PFSK-1 (cell line): ENCODE data around the gene CSGALNACT2.

Experiments
- FOXP2 ChIP-seq: optimal IDR thresholded peaks from 2 replicates; pipeline ENCODE3; 2011; ENCODE audit warnings: borderline replicate concordance, control low read depth, inconsistent platforms; ENCODE audit not compliant: insufficient read depth; ENCODE audit errors: extremely low read length, extremely low read depth
- POLR2AphosphoS5 ChIP-seq: IDR thresholded peaks from 2 replicates; pipeline ENCODE4 v1.6.1; 2012; ENCODE audit warnings: low read depth, mild to moderate bottlenecking, control low read depth, low read length, moderate library complexity
- SIN3A ChIP-seq: IDR thresholded peaks from 2 replicates; pipeline ENCODE4 v1.6.1; 2012; ENCODE audit warnings: mild to moderate bottlenecking, low read length, moderate library complexity, borderline replicate concordance; ENCODE audit not compliant: insufficient read depth
- TAF1 ChIP-seq: IDR thresholded peaks from 2 replicates; pipeline ENCODE4 v1.6.1; 2012; ENCODE audit warnings: low read length, control low read depth, borderline replicate concordance; ENCODE audit not compliant: insufficient read depth
- TF ChIP-seq, protein P1 (sequence below), 2 experiments: IDR thresholded peaks; 2 replicates each; pipeline versions ENCODE4 v1.6.1 to v1.8.0; 2011 to 2012; ENCODE audit warnings: low read depth in 2 of 2, low read length in 2 of 2, control low read depth in 1 of 2, inconsistent platforms in 1 of 2, mild to moderate bottlenecking in 1 of 2, moderate library complexity in 1 of 2; ENCODE audit not compliant: insufficient read depth in 1 of 2

Gene CSGALNACT2

DNA sequence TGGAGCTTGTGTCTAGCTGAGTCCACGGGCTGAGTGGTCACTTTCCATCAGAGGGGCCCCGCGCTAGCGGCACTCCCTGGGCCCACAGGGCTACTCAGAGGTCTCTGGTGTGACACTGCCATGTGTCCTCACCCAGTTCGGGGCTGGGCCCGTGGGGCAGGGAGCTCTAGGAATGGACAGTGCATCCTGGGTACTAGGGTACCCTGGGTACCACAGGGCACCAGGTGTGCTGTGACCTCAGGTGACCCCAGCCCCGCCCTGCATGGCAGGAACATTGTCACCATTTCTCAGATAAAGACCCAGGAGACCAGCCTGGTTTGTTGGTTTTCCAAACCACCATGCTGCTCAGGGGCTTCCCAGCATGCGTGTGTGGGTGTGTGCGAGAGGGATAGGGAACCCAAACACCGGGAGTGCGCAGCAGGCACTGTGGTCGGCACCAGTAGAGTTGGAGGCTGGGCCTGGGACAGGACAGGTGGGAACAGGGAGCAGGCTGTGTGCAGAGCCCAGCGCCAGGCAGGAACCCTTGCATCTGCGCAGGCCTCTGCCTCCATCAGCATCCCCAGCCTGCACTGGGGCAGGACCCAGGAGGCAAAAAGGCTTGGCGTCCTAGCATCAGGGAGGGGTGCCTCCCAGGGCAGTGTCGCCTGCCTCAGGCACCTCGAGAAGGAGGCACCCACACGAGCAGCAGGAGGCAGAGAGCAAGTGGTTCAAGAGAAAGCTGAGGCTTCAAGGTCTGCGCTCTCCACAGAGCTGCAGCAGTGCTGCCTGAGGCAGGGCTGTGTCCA lies 19.4 kb upstream of the CSGALNACT2 start:
- no peak for TF ChIP-seq TAF1
- TF ChIP-seq POLR2AphosphoS5 = no peak
- TF ChIP-seq, protein P1, sequence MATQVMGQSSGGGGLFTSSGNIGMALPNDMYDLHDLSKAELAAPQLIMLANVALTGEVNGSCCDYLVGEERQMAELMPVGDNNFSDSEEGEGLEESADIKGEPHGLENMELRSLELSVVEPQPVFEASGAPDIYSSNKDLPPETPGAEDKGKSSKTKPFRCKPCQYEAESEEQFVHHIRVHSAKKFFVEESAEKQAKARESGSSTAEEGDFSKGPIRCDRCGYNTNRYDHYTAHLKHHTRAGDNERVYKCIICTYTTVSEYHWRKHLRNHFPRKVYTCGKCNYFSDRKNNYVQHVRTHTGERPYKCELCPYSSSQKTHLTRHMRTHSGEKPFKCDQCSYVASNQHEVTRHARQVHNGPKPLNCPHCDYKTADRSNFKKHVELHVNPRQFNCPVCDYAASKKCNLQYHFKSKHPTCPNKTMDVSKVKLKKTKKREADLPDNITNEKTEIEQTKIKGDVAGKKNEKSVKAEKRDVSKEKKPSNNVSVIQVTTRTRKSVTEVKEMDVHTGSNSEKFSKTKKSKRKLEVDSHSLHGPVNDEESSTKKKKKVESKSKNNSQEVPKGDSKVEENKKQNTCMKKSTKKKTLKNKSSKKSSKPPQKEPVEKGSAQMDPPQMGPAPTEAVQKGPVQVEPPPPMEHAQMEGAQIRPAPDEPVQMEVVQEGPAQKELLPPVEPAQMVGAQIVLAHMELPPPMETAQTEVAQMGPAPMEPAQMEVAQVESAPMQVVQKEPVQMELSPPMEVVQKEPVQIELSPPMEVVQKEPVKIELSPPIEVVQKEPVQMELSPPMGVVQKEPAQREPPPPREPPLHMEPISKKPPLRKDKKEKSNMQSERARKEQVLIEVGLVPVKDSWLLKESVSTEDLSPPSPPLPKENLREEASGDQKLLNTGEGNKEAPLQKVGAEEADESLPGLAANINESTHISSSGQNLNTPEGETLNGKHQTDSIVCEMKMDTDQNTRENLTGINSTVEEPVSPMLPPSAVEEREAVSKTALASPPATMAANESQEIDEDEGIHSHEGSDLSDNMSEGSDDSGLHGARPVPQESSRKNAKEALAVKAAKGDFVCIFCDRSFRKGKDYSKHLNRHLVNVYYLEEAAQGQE (IDR thresholded peaks at IDR 0.05; ENCODE audit: insufficient read depth in 1 of 2, low read depth in 2 of 2, low read length in 2 of 2) = no peak
- TF ChIP-seq FOXP2 = no peak
- no peak for TF ChIP-seq SIN3A

DNA sequence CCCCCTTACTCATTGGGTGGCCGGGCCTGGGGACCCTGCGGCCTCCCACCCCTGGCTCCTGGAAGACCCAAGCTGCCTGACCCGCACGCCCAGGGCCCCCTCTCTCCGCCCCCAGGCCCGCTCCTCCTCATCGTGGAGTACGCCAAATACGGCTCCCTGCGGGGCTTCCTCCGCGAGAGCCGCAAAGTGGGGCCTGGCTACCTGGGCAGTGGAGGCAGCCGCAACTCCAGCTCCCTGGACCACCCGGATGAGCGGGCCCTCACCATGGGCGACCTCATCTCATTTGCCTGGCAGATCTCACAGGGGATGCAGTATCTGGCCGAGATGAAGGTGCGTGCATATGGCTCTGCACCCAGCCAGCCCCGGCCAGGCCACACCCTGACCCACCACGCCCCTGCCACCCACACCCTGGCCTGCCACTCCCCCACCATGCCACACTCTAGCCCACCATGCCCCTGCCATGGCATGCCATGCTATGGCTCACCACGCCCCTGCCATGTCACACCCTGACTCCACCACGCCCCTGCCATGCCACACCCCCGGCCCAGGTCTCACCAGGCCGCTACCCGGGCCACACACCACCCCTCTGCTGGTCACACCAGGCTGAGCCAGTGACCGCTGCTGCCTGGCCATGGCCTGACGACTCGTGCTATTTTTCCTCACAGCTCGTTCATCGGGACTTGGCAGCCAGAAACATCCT lies 18.7 kb upstream of the CSGALNACT2 start:
- no peak for TF ChIP-seq TAF1
- TF ChIP-seq, protein P1 (IDR thresholded peaks at IDR 0.05; ENCODE audit: insufficient read depth in 1 of 2, low read depth in 2 of 2, low read length in 2 of 2) = no peak
- no peak for TF ChIP-seq FOXP2
- no peak for TF ChIP-seq SIN3A
- no peak for TF ChIP-seq POLR2AphosphoS5

DNA sequence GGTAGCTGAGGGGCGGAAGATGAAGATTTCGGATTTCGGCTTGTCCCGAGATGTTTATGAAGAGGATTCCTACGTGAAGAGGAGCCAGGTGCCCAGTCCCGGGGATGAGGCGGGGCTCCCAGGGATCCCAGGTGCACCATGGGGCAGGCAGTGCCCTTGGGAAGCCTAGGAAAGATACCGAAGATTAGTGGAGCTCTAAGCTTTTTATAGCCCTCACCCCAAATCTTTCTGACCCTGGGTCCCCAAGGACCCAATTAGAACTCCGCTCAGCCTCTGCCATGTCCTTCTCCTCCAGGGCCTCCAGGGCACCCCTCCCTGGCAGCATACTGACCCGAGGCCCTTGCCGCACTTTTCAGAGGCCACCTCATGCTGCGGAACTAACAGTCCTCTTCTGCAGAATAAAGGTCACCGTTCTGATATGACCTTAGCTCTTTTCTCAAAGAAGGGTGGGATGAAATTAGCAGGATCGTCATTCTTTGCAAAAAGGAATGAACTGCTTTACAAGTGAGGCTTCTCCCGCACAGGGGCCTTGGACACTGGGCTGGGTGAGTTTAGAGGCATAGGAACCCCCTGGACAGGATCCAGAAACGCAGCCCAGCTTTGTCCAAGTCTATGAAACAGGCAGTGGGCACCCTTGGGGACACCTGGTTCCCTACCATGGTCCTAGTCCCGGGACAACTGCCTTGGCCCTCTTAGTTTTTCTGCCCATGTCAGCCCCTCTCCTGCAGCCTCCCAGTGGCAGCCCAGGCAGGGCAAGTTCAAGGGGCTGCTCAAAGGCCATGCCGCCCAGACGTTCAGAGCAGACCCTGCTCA lies 17.9 kb upstream of the CSGALNACT2 start:
- TF ChIP-seq FOXP2 = no peak
- no peak for TF ChIP-seq POLR2AphosphoS5
- no peak for TF ChIP-seq SIN3A
- TF ChIP-seq TAF1 = no peak
- TF ChIP-seq, protein P1 (IDR thresholded peaks at IDR 0.05; ENCODE audit: insufficient read depth in 1 of 2, low read depth in 2 of 2, low read length in 2 of 2) = no peak

DNA sequence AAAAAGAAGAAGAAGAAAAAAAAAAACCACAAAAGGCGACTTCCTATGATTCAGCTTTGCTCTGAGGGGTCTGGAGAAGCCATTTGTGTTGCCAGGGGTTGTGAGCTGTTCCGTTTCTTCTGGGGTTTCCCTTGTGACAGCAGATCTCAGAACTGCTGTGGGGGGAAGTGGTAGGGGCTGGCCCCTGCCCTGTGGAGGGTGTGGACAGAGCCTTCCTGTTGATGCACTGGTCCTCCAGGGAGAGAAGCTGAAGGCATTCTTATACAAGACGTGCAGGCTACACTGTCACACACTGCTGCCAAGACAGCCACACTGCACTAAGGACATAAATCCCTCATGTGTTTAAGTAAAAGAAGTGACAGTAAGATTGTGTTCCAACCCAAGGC lies 17.3 kb upstream of the CSGALNACT2 start:
- TF ChIP-seq FOXP2 (no peak), SIN3A (no peak), TAF1 (no peak), POLR2AphosphoS5 (no peak)
- TF ChIP-seq, protein P1 (IDR thresholded peaks at IDR 0.05; ENCODE audit: insufficient read depth in 1 of 2, low read depth in 2 of 2, low read length in 2 of 2) = no peak
